ENCODE measurements around the gene UNK. TPM values are rescaled to one million over a fixed set of nuclear protein-coding genes. Genes with fewer than 3 reads are reported as not detected.

Gene UNK
- total and polyA plus RNA-seq, 2 experiments from 2014 or later: 22.3 to 26.7 TPM

DNA sequence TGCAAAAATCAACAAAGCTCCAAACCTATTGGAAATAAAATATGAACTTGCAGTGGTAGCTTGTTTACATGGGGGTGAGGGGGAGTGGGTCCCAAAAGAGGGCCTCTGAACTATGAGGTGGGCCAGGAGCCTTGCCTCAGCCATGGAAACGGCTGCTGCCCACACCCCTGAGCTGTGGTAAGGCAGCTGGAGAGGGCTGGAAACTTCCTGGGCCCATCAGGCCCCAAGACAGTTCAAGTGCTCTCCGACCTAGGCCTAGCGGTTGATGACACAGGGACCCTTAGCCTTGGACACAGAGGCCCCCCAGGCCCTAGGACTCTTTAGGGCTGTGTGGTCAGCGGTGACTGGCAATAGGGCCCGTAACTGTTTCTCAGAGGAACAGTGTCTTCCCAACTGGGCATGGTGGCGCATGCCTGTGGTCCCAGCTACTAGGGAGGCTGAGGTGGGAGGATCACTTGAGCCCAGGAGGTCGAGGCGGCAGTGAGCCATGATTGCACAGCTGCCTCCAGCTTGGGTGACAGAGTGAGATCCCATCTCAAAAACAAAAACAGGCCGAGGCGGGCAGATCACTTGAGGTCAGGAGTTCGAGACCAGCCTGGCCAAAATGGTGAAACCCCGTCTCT lies 41.3 kb downstream of the UNK start:
- H3K79me2 ChIP-seq: no peaks in the 10 kb centered on the region
- 95% methylated on average over 10 of the region's 12 CpGs for WGBS (ENCODE audit: low lambda C conversion rate, missing lambda C conversion rate)
- no peak for DNase-seq (ENCODE audit: low spot score)
- peaks cover 27% of the 10 kb centered on the region for H3K4me1 ChIP-seq (ENCODE audit: insufficient read depth)
- no peak overlapping the region for H3K4me2 ChIP-seq
- H3K27me3 ChIP-seq: no peaks in the 10 kb centered on the region
- no peaks in the 10 kb centered on the region for H4K20me1 ChIP-seq (ENCODE audit: insufficient read depth, poor library complexity, severe bottlenecking)
- H2AFZ ChIP-seq: no peak overlapping the region
- no peaks in the 10 kb centered on the region for H3K9me2 ChIP-seq (replicated peaks; ENCODE audit: insufficient read depth)
- H3K9me3 ChIP-seq (ENCODE audit: low read depth): no peaks in the 10 kb centered on the region
- no peaks in the 10 kb centered on the region for H3K36me3 ChIP-seq (replicated peaks; ENCODE audit: insufficient read depth, low read depth)
- no peak overlapping the region for H3K4me3 ChIP-seq
- no peak for TF ChIP-seq EZH2phosphoT487 (IDR thresholded peaks at IDR 0.05; ENCODE audit: low read depth, severe bottlenecking, unreplicated experiment)
- no peak for TF ChIP-seq EZH2 (IDR thresholded peaks at IDR 0.05; ENCODE audit: borderline replicate concordance)
- TF ChIP-seq, protein P1, sequence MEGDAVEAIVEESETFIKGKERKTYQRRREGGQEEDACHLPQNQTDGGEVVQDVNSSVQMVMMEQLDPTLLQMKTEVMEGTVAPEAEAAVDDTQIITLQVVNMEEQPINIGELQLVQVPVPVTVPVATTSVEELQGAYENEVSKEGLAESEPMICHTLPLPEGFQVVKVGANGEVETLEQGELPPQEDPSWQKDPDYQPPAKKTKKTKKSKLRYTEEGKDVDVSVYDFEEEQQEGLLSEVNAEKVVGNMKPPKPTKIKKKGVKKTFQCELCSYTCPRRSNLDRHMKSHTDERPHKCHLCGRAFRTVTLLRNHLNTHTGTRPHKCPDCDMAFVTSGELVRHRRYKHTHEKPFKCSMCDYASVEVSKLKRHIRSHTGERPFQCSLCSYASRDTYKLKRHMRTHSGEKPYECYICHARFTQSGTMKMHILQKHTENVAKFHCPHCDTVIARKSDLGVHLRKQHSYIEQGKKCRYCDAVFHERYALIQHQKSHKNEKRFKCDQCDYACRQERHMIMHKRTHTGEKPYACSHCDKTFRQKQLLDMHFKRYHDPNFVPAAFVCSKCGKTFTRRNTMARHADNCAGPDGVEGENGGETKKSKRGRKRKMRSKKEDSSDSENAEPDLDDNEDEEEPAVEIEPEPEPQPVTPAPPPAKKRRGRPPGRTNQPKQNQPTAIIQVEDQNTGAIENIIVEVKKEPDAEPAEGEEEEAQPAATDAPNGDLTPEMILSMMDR (IDR thresholded peaks at IDR 0.05; ENCODE audit: poor library complexity): no peak
- peak overlapping the region; percentile 34 for H3K27ac ChIP-seq

DNA sequence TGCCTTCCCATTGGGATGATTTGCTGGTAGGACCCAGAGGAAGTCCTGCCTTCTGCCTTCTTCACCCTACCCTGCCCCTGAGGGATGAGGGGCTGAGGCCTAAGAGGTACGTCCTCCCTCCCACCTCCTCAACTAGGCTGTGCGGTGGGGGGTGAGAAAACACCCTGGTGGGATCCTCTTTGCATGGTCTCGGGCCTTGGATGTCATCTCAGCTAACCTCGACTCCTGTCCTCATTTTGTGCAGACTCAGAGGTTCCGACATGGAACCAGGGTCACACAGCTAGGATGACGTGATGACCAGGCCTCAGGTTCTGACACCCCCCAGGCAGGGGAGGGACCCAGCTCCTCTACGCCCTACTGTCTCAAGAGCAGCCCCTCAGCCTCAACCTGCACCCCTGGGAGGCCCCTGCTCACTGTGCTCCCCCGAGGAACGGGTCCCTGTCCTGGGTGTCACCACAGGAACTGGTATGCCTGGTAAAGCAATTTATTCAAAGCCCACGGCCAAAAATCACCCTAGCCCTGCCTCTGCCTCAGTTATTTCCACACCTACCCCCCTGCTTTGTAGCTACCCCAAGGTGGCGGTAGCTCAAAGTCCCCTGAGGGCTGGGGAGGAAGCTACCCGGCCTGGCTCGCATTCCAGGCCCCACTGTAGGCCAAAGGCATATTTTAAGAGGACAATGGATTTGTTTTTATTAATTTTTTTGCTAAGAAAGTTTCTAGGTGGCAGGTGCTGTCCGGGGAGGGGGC lies 42.1 kb downstream of the UNK start:
- TF ChIP-seq EZH2 (IDR thresholded peaks at IDR 0.05; ENCODE audit: borderline replicate concordance) (no peak), EZH2phosphoT487 (IDR thresholded peaks at IDR 0.05; ENCODE audit: low read depth, severe bottlenecking, unreplicated experiment) (no peak)
- TF ChIP-seq, protein P1 (IDR thresholded peaks at IDR 0.05; ENCODE audit: poor library complexity): no peak
- WGBS (ENCODE audit: low lambda C conversion rate, missing lambda C conversion rate): 87% methylated on average over 14 of the region's 14 CpGs
- Histone ChIP-seq H3K4me1 (ENCODE audit: insufficient read depth) (peaks cover 27% of the 10 kb centered on the region), H3K36me3 (replicated peaks; ENCODE audit: insufficient read depth, low read depth) (no peaks in the 10 kb centered on the region), H3K27ac (peak overlapping the region; percentile 60), H3K79me2 (no peaks in the 10 kb centered on the region), H3K4me3 (no peak overlapping the region), H3K9me3 (ENCODE audit: low read depth) (no peaks in the 10 kb centered on the region), H4K20me1 (ENCODE audit: insufficient read depth, poor library complexity, severe bottlenecking) (no peaks in the 10 kb centered on the region), H3K27me3 (no peaks in the 10 kb centered on the region), H2AFZ (no peak overlapping the region), H3K4me2 (no peak overlapping the region), H3K9me2 (replicated peaks; ENCODE audit: insufficient read depth) (no peaks in the 10 kb centered on the region)
- no peak for DNase-seq (ENCODE audit: low spot score)

DNA sequence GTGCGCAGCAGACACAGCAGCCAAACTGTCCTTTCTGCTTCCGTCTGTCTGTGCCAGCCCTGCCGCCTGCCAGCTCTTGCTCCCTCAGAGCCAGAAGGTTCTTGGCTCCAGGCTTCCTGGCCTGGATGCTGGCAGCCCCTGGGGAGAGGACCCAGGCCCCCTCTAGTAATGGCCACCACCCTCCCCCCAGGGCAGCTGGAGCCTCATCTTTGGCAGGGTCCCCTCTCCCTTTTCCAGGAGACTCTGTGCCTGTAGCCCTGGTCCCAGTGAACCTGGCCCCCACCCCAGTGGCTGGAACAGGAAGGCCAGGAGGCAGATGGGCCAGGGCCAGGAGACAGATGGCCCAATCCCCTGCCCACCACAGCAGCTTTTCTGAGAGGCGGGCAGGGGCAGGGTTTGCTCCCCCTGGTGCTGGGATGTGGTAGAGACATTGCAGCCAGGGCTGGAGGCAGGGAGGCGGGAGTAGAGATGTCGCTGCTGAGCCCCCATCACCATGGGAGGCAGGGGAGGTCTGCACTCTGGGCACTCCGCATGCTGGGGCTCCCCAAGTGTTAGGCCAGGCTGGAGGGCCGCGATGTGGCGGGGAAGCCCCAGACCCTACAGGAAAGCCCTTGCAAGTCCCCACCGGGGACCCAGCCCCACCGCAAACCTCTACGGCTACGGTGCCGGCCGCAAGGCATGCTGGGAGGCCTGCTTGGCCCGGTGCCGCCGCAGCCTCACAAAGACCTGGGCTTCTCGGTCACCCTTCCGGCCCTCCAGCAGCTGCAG lies 42.9 kb downstream of the UNK start:
- Histone ChIP-seq H3K36me3 (replicated peaks; ENCODE audit: insufficient read depth, low read depth) (no peaks in the 10 kb centered on the region), H3K4me1 (ENCODE audit: insufficient read depth) (peaks cover 27% of the 10 kb centered on the region), H3K79me2 (no peaks in the 10 kb centered on the region), H3K9me2 (replicated peaks; ENCODE audit: insufficient read depth) (no peaks in the 10 kb centered on the region), H3K4me3 (no peak overlapping the region), H3K27ac (peak overlapping the region; percentile 60), H4K20me1 (ENCODE audit: insufficient read depth, poor library complexity, severe bottlenecking) (no peaks in the 10 kb centered on the region), H3K27me3 (no peaks in the 10 kb centered on the region), H2AFZ (no peak overlapping the region), H3K4me2 (peak overlapping the region; percentile 57), H3K9me3 (ENCODE audit: low read depth) (no peaks in the 10 kb centered on the region)
- DNase-seq (ENCODE audit: low spot score): peak; percentile 75
- no peak for TF ChIP-seq EZH2 (IDR thresholded peaks at IDR 0.05; ENCODE audit: borderline replicate concordance)
- TF ChIP-seq EZH2phosphoT487 (IDR thresholded peaks at IDR 0.05; ENCODE audit: low read depth, severe bottlenecking, unreplicated experiment): no peak
- TF ChIP-seq, protein P1 (IDR thresholded peaks at IDR 0.05; ENCODE audit: poor library complexity): peak; percentile 57
- 44% methylated on average over 21 of the region's 21 CpGs for WGBS (ENCODE audit: low lambda C conversion rate, missing lambda C conversion rate)
